ENCODE measurements around the gene PKN2. TPM values are rescaled to one million over a fixed set of nuclear protein-coding genes. Genes with fewer than 3 reads are reported as not detected.

PKN2 gene
- total and polyA plus RNA-seq, 9 of the 15 experiments (the other 6 are each of a cell fraction or from before 2014, with no cell fraction given): 4.5 to 25.3 (median 19.2) TPM

GRCh38 chr1:88877911-88878310, 193.8 kb downstream of the PKN2 start:
- ChIA-PET CTCF (ENCODE audit: low intra/inter-chr PET ratio) (interaction anchor here (0.7 to 1.7 kb wide), 3 partner anchors 78 to 223 kb away, joined by 3 to 10 read pairs (median 3); no protein-coding TSS in a partner anchor), POLR2A (interaction anchor here (0.7 to 2.1 kb wide), 3 partner anchors 13 to 86 kb away, joined by 3 to 10 read pairs (median 5); no protein-coding TSS in a partner anchor)
- BruUV-seq (replicated peaks): no TSS peak
- Histone ChIP-seq H3K36me3 (ENCODE audit: control insufficient read depth, insufficient read depth, low read length) (peaks cover 40% of the 10 kb centered on the region; the same call in 2 of the 3 replicates), H4K20me1 (replicated peaks; ENCODE audit: control insufficient read depth, insufficient read depth, low read length) (peaks cover 3% of the 10 kb centered on the region; the same call in 1 of the 2 replicates), H3K4me3 (no peak overlapping the region), H3K27me3 (ENCODE audit: control insufficient read depth in 2 of 2, insufficient read depth in 2 of 2, low read length in 2 of 2) (no peaks in the 10 kb centered on the region), H3K9me3 (replicated peaks; ENCODE audit: control insufficient read depth, insufficient read depth, low read depth, low read length) (no peaks in the 10 kb centered on the region), H3K4me1 (replicated peaks in 1 of 2; ENCODE audit: control insufficient read depth in 2 of 2, insufficient read depth in 2 of 2, low read length in 2 of 2) (no peaks in the 10 kb centered on the region; a peak in 1 of 5 replicates), H3K79me2 (ENCODE audit: control insufficient read depth, insufficient read depth, low read length) (peaks cover 39% of the 10 kb centered on the region), H3K4me2 (ENCODE audit: insufficient read depth, low read length) (no peak overlapping the region), H2AFZ (ENCODE audit: low read depth, low read length) (no peak overlapping the region), H3K9me1 (ENCODE audit: control insufficient read depth, insufficient read depth, low read length) (no peaks in the 10 kb centered on the region), H3K9ac (ENCODE audit: insufficient read depth in 1 of 2, low read depth in 2 of 2, low read length in 2 of 2) (no peak overlapping the region), H3K27ac (ENCODE audit: extremely low read depth, low read depth, low read length) (no peak overlapping the region)
- 73% methylated on average over 9 of the region's 9 CpGs for WGBS (ENCODE audit: insufficient coverage, low coverage, missing lambda C conversion rate)
- no peak for DNase-seq (ENCODE audit: extremely low read depth in 1 of 4, low spot score in 3 of 4)
- ATAC-seq: peak; percentile 49
- in situ Hi-C loops (cut with MboI) (no loop called here), intact Hi-C loops (cut with micrococcal nuclease) (loop anchor here (1.0 to 10.0 kb wide), 4 partner anchors 141 to 693 kb away; no protein-coding TSS in a partner anchor)
- no peak for FAIRE-seq
- TF ChIP-seq HDAC8 (tag; IDR thresholded peaks at IDR 0.05) (no peak), ARID4B (CRISPR knock-in tag; IDR thresholded peaks at IDR 0.05) (no peak), ZFP30 (CRISPR knock-in tag; IDR thresholded peaks at IDR 0.05; ENCODE audit: borderline replicate concordance) (no peak), RBM14 (IDR thresholded peaks at IDR 0.05; ENCODE audit: borderline replicate concordance, insufficient read depth, low read depth, low read length) (no peak), FUS (optimal IDR thresholded peaks at IDR 0.05; ENCODE audit: low read depth, low read length) (no peak), DDX20 (tag; IDR thresholded peaks at IDR 0.05; ENCODE audit: low read depth) (no peak), C11orf30 (IDR thresholded peaks at IDR 0.05; ENCODE audit: low read depth) (no peak), SREBF2 (CRISPR knock-in tag; IDR thresholded peaks at IDR 0.05) (no peak), RFX1 (IDR thresholded peaks at IDR 0.05) (no peak), POLR2AphosphoS2 (IDR thresholded peaks at IDR 0.05; ENCODE audit: low read length) (no peak), ZNF253 (CRISPR knock-in tag; conservative IDR thresholded peaks at IDR 0.05) (no peak), ARHGAP35 (IDR thresholded peaks at IDR 0.05; ENCODE audit: partially characterized antibody) (no peak), WHSC1 (IDR thresholded peaks at IDR 0.05; ENCODE audit: low read length) (no peak), ZC3H11A (IDR thresholded peaks at IDR 0.05; ENCODE audit: low read depth, low read length) (no peak), E4F1 (CRISPR knock-in tag; IDR thresholded peaks at IDR 0.05; ENCODE audit: borderline replicate concordance) (no peak), CREB1 (IDR thresholded peaks at IDR 0.05) (no peak), CREB1 (CRISPR knock-in tag; IDR thresholded peaks at IDR 0.05) (no peak), MAZ (CRISPR knock-in tag; conservative IDR thresholded peaks at IDR 0.05 in 1 of 2, IDR thresholded peaks at IDR 0.05 in 1 of 2) (no peak)

All from K562 (cell line).